Measurements from ENCODE around the gene PACS2. TPM values are rescaled to one million over a fixed set of nuclear protein-coding genes. Genes with fewer than 3 reads are reported as not detected.
A peak's percentile ranks its signal among the peaks of the same experiment; 100 is the strongest.

The PACS2 gene
- total and polyA plus RNA-seq, 2 donors (not counting 3 experiments of a cell fraction or from before 2014, with no cell fraction given), result 52.7 to 86.3 TPM

GRCh38 chr14:105421723-105422615 is 107.4 kb downstream of the PACS2 start:
- H3K27me3 ChIP-seq (ENCODE audit: control insufficient read depth in 2 of 2, insufficient read depth in 2 of 2, low read length in 2 of 2), result no peaks in the 10 kb centered on the region
- TF ChIP-seq MAX (IDR thresholded peaks at IDR 0.05; ENCODE audit: insufficient read depth, insufficient read length) (no peak), CTCF (IDR thresholded peaks at IDR 0.05; ENCODE audit: extremely low read depth in 1 of 2, insufficient read depth in 1 of 2, low read depth in 1 of 2, low read length in 2 of 2) (no peak), MYC (IDR thresholded peaks at IDR 0.05; ENCODE audit: low read depth, low read length) (no peak), FOS (IDR thresholded peaks at IDR 0.05; ENCODE audit: borderline replicate concordance, insufficient read depth, low read length) (no peak), GATA2 (IDR thresholded peaks at IDR 0.05; ENCODE audit: insufficient read depth, insufficient read length, low read depth, low read length) (no peak), EZH2 (IDR thresholded peaks at IDR 0.05; ENCODE audit: borderline replicate concordance, low read depth, low read length, severe bottlenecking) (no peak), POLR2A (IDR thresholded peaks at IDR 0.05; ENCODE audit: low read depth, low read length) (no peak), JUN (IDR thresholded peaks at IDR 0.05; ENCODE audit: borderline replicate concordance, insufficient read depth, insufficient read length, low read depth) (no peak), POLR2AphosphoS5 (IDR thresholded peaks at IDR 0.05; ENCODE audit: insufficient read depth, low read depth, low read length) (no peak)
- dilution Hi-C loops (cut with MboI; ENCODE audit: extremely low pct_ligation_motif_present, low sequenced_read_pairs), result no loop called here
- FAIRE-seq (no peak), DNase-seq (ENCODE audit: low read depth, low spot score) (no peak)
- ChIA-PET POLR2A (no interaction called here), CTCF (interaction anchor here (1.1 kb wide), 3 partner anchors 27 to 70 kb away, joined by 3 to 4 read pairs (median 3); no protein-coding TSS in a partner anchor)
- no TSS peak for BruUV-seq (replicated peaks)
- no peak overlapping the region for H3K9ac ChIP-seq (replicated peaks; ENCODE audit: extremely low read depth, insufficient read depth, low read length)
- no peaks in the 10 kb centered on the region for H3K9me1 ChIP-seq (replicated peaks; ENCODE audit: control insufficient read depth, extremely low read depth, insufficient read depth, low read length)
- no peak overlapping the region for H3K4me3 ChIP-seq (replicated peaks in 1 of 3; ENCODE audit: insufficient read depth in 1 of 3, low read depth in 1 of 3, low read length in 3 of 3)
- peaks cover 68% of the 10 kb centered on the region for H3K79me2 ChIP-seq (ENCODE audit: control insufficient read depth, insufficient read depth, low read length)
- H3K4me1 ChIP-seq (ENCODE audit: control insufficient read depth, extremely low read depth, insufficient read depth, low read length), result peaks cover 18% of the 10 kb centered on the region
- no peak overlapping the region for H2AFZ ChIP-seq (ENCODE audit: low read depth, low read length)
- no peaks in the 10 kb centered on the region for H4K20me1 ChIP-seq (replicated peaks; ENCODE audit: control insufficient read depth, extremely low read depth, insufficient read depth, low read length)
- intact Hi-C loops (cut with micrococcal nuclease), result loop anchor here (1.0 kb wide), 1 partner anchor 8 kb away; no protein-coding TSS in a partner anchor
- peaks cover 0 to 9% of the 10 kb centered on the region in 2 experiments for H3K36me3 ChIP-seq (ENCODE audit: control insufficient read depth in 2 of 2, extremely low read depth in 1 of 2, insufficient read depth in 2 of 2, low read length in 2 of 2)
- H3K27ac ChIP-seq (ENCODE audit: insufficient read depth, low read depth, low read length), result no peak overlapping the region
- peak overlapping the region; percentile 8 for H3K4me2 ChIP-seq (ENCODE audit: insufficient read depth, low read length)
- no peaks in the 10 kb centered on the region for H3K9me3 ChIP-seq (replicated peaks; ENCODE audit: control insufficient read depth, insufficient read depth, low read length)
